Natural killer cell treated with Interleukin-12 subunit alpha and Interleukin-12 subunit beta and Interleukin-15 and Interleukin-18, amount 100 ng/mL, for 72 hours (primary cell): Measurements from ENCODE around the gene SEZ6L2. TPM values are rescaled to one million over a fixed set of nuclear protein-coding genes. Genes with fewer than 3 reads are reported as not detected.

Experiments used
- ATAC-seq, 2 donors: fragments of 150-1000 bp; cut with Tn5 transposase in 1 of 2; sonication (Bioruptor Pico), chemical (Tn5 transposase) in 1 of 2; 2 replicates each; pipeline ENCODE4 v1.10.0; 2021
- DNase-seq: peaks from one replicate; pipeline ENCODE4 v3.0.0; 2022; ENCODE audit warnings: low spot score
- H3K27ac Mint-ChIP-seq, 2 donors: 1 replicate in 1 of 2; 2 replicates in 1 of 2; pipeline ENCODE4 v1.8.0; 2022; ENCODE audit warnings: mixed read lengths in 2 of 2, mild to moderate bottlenecking in 1 of 2, moderate library complexity in 1 of 2
- H3K27me3 Mint-ChIP-seq, 2 donors: 1 replicate in 1 of 2; 2 replicates in 1 of 2; pipeline ENCODE4 v1.8.0; 2022; ENCODE audit warnings: mixed read lengths in 2 of 2
- H3K36me3 Mint-ChIP-seq: one replicate; pipeline ENCODE4 v1.8.0; 2022; ENCODE audit warnings: mixed read lengths
- H3K4me1 Mint-ChIP-seq, 2 donors: 1 replicate in 1 of 2; 2 replicates in 1 of 2; pipeline ENCODE4 v1.8.0; 2022; ENCODE audit warnings: low read depth in 2 of 2, mixed read lengths in 2 of 2, mild to moderate bottlenecking in 1 of 2
- H3K4me3 Mint-ChIP-seq: one replicate; pipeline ENCODE4 v1.8.0; 2022; ENCODE audit warnings: mixed read lengths
- H3K9me3 Mint-ChIP-seq: 2 replicates; pipeline ENCODE4 v1.8.0; 2022; ENCODE audit warnings: mixed read lengths
- total RNA-seq, 2 donors: library from RNA; stranded (reverse); gene quantifications; one replicate each; pipeline ENCODE4 v1.2.3, GENCODE V29; 2022

SEZ6L2 gene
- total RNA-seq, 2 donors from 2014 or later: not detected

DNA sequence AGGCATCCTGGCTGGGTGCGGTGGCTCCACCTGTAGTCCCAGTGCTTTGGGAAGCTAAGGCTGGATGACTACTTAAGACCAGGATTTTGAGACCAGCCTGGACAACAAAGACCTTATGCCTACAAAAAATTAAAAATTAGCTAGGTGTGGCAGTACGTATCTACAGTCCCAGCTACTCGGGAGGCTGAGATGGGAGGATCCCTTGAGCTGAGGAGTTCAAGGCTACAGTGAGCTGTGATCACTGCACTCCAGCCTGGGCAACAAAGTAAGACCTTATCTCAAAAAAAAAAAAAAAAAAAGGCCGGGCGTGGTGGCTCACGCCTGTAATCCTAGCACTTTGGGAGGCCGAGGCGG lies 73.0 kb downstream of the SEZ6L2 start:
- ATAC-seq (no peak), DNase-seq (no peak)
- H3K27me3 Mint-ChIP-seq: no peaks in the 10 kb centered on the region
- H3K27ac Mint-ChIP-seq: peak overlapping the region in 1 of 2 donors; percentile 53
- H3K4me3 Mint-ChIP-seq: no peak overlapping the region
- H3K4me1 Mint-ChIP-seq: peaks cover 22 to 23% of the 10 kb centered on the region in 2 donors
- no peaks in the 10 kb centered on the region for H3K9me3 Mint-ChIP-seq
- no peaks in the 10 kb centered on the region for H3K36me3 Mint-ChIP-seq

DNA sequence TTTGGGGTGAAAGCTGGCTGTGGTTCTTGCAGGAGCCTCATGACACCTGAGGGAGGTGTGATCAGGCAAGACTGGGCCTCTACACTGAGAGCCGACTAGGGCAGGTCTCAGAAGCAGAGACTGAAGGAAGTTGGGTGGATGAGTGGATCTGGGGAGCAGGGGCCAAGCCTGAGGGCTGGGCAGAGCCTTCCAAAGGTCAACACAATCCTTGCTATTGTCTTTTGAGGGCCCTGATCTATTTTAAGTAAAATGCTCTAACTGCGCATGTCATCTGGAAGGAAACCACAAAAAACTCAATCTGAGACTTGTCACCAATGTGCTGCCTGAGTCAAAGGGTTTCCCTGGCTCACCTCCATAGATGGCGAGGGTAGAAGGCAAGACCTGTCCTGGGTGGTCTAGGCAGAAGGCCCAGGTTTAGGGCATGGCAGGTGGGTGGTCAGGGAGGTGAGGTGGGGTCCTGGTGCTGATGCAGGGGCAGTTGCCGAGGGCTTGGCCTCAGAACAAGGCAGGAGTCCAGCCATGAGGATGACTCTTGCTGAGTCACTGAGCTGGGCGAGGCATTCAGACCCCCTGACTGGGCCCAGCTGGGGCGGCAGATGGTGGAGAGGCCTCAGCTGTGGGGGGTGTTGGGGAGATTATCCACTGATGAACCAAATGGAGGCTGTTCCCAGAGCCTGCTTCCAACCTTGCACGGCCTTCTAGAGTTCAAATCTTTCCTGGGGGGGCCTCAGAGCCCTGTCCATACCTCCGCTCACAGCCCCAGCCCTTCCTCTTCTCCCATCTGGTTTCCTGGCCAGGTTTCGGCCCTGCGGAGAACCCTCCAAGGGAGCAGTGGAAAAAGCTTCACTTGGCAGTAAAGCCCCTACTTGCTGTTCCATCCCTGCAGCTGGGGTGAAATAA lies 74.0 kb downstream of the SEZ6L2 start:
- no peaks in the 10 kb centered on the region for H3K9me3 Mint-ChIP-seq
- H3K4me1 Mint-ChIP-seq: peaks cover 25 to 31% of the 10 kb centered on the region in 2 donors
- H3K27me3 Mint-ChIP-seq: no peaks in the 10 kb centered on the region
- no peak for DNase-seq
- H3K36me3 Mint-ChIP-seq: no peaks in the 10 kb centered on the region
- H3K27ac Mint-ChIP-seq: peak overlapping the region; percentile 59 to 64
- H3K4me3 Mint-ChIP-seq: peak overlapping the region; percentile 58
- ATAC-seq: peak; percentile 46 to 78

DNA sequence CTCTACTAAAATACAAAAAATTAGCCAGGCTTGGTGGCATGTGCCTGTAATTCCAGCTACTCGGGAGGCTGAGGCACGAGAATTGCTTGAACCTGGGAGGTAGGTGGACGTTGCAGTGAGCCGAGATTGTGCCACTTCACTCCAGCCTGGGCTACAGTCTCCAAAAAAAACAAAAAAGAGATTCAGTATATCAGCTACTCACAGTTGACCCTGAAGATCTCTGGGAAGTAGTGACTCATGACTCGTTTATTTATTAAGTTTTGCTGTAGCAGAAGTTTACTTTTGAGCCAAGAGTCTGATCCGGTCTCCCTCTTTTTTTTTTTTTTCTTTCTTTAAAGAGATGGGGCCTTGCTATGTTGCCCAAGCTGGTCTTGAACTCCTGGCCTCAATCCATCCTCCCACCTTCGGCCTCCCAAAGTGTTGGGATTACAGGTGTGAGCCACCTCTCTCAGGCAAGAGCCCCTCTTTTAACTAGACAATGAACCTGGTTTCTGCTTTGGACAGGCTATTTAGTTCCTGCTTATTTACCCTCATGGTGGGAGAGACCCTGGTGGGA lies 74.7 kb downstream of the SEZ6L2 start:
- no peaks in the 10 kb centered on the region for H3K9me3 Mint-ChIP-seq
- no peaks in the 10 kb centered on the region for H3K36me3 Mint-ChIP-seq
- H3K27ac Mint-ChIP-seq: peak overlapping the region; percentile 59 to 64
- H3K27me3 Mint-ChIP-seq: no peaks in the 10 kb centered on the region
- H3K4me3 Mint-ChIP-seq: peak overlapping the region; percentile 58
- peaks cover 28 to 36% of the 10 kb centered on the region in 2 donors for H3K4me1 Mint-ChIP-seq
- ATAC-seq (no peak), DNase-seq (no peak)

DNA sequence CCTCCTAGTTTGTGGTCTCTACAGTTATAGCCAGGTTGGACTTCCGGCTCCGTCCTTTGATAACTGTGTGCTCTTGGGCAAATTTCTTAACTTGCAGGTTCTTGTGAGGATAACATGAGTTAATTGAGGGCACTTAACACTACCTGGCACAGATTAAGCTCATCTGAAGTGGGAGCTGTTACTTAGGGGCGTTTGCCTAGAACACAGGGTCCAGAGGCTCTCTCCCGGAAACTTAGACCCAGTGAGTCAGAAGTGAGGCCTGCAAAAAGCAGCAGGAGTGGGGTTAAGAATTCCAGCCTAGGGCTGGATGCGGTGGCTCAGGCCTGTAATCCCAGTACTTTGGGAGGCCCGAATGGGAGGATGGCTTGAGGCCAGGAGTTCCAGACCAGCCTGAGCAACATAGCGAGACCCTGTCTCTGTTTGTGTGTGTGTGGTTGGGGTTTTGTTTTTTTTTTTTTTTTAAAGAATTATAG lies 77.7 kb downstream of the SEZ6L2 start:
- Mint-ChIP-seq H3K36me3 (peaks cover 7% of the 10 kb centered on the region), H3K4me1 (peaks cover 42 to 53% of the 10 kb centered on the region in 2 donors), H3K4me3 (peak overlapping the region; percentile 96), H3K9me3 (no peaks in the 10 kb centered on the region), H3K27me3 (no peaks in the 10 kb centered on the region), H3K27ac (peak overlapping the region; percentile 94 to 98)
- ATAC-seq: no peak
- DNase-seq: no peak

Other genes with a start within 250 kb of the SEZ6L2 start
- gene SPN, start 236.3 kb downstream of the SEZ6L2 start, total RNA-seq: 100 to 1,000 TPM; 111 to 132 TPM
- 1 to 10 TPM; 3.3 to 5.6 TPM for gene QPRT, start 220.4 kb downstream of the SEZ6L2 start, total RNA-seq
- gene C16orf54, start 153.6 kb downstream of the SEZ6L2 start, total RNA-seq: 10 to 100 TPM; 15.1 to 17.9 TPM
- not detected for gene ZG16, start 121.3 kb downstream of the SEZ6L2 start, total RNA-seq
- 100 to 1,000 TPM in 1 of 2 donors, 10 to 100 TPM in 1; 63.4 to 174 TPM for gene KIF22, start 108.8 kb downstream of the SEZ6L2 start, total RNA-seq
- 100 to 1,000 TPM; 241 to 424 TPM for gene MAZ, start 93.0 kb downstream of the SEZ6L2 start, total RNA-seq
- gene PRRT2, start 87.4 kb downstream of the SEZ6L2 start, total RNA-seq: 1 to 10 TPM in 1 of 2 donors, under 1 TPM in 1; 0.98 to 2.8 TPM
- 10 to 100 TPM; 20.5 to 36.1 TPM for gene PAGR1, start 83.4 kb downstream of the SEZ6L2 start, total RNA-seq
- gene MVP, start 79.1 kb downstream of the SEZ6L2 start, total RNA-seq: 100 to 1,000 TPM in 1 of 2 donors, 10 to 100 TPM in 1; 86.1 to 180 TPM
- 10 to 100 TPM; 60.1 to 62.9 TPM for gene CDIPT, start 36.3 kb downstream of the SEZ6L2 start, total RNA-seq
- gene ASPHD1, start 938 bp upstream of the SEZ6L2 start, total RNA-seq: 1 to 10 TPM in 1 of 2 donors, not detected in 1; 1.3 TPM
- gene KCTD13, start 26.7 kb upstream of the SEZ6L2 start, total RNA-seq: 10 to 100 TPM; 53.6 to 92.7 TPM
- 10 to 100 TPM; 44.3 to 51.6 TPM for gene TMEM219, start 62.5 kb upstream of the SEZ6L2 start, total RNA-seq
- gene TAOK2, start 74.3 kb upstream of the SEZ6L2 start, total RNA-seq: 10 to 100 TPM; 39.6 to 66.8 TPM
- 10 to 100 TPM; 30.0 to 40.8 TPM for gene HIRIP3, start 96.1 kb upstream of the SEZ6L2 start, total RNA-seq
- 100 to 1,000 TPM; 101 to 133 TPM for gene INO80E, start 96.7 kb upstream of the SEZ6L2 start, total RNA-seq
- not detected for gene DOC2A, start 111.5 kb upstream of the SEZ6L2 start, total RNA-seq
- not detected for gene C16orf92, start 123.6 kb upstream of the SEZ6L2 start, total RNA-seq
- 1 to 10 TPM; 1.4 to 5.3 TPM for gene TLCD3B, start 131.7 kb upstream of the SEZ6L2 start, total RNA-seq
- gene ALDOA, start 166.2 kb upstream of the SEZ6L2 start, total RNA-seq: 1,000 to 10,000 TPM; 1,789 to 1,983 TPM
- gene PPP4C, start 176.4 kb upstream of the SEZ6L2 start, total RNA-seq: 100 to 1,000 TPM; 144 to 148 TPM
- under 1 TPM; 0.29 to 0.78 TPM for gene TBX6, start 192.4 kb upstream of the SEZ6L2 start, total RNA-seq
- 10 to 100 TPM; 21.1 to 25.8 TPM for gene YPEL3, start 196.7 kb upstream of the SEZ6L2 start, total RNA-seq
- gene GDPD3, start 214.0 kb upstream of the SEZ6L2 start, total RNA-seq: 1 to 10 TPM; 1.6 to 5.6 TPM
- 10 to 100 TPM; 34.3 to 35.9 TPM for gene MAPK3, start 223.7 kb upstream of the SEZ6L2 start, total RNA-seq